ENCODE data around the gene APOBR.
A peak's percentile ranks its signal among the peaks of the same experiment; 100 is the strongest.

Gene APOBR

DNA sequence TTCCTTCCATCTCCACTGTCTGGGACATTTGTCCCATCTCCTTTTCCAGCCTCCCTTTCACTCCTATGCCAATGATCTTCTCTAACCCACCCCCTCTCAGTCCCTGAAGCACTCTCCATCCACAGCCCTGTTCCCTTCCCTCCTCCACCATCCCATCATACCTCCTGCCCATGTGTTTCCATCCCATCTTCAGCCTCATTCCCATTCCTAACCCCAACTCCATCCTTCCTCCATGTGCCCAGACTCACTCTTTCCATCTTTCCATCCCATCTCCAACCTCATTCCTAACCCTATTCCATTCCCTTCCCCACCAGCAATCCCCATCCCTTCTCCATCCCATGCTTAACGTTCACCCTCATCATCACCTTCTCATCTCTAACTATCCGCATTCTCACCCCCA lies 7.8 kb downstream of the APOBR start:
- Histone ChIP-seq H4K20me1 (peaks cover 0 to 33% (median 0%) of the 10 kb centered on the region in 11 experiments; a peak in 3 of 22 replicates), H3K36me3 (peaks cover 0 to 32% (median 0%) of the 10 kb centered on the region in 11 experiments; a peak in 9 of 22 replicates), H3K27ac (no peak overlapping the region), H3K4me2 (no peak overlapping the region), H3K9ac (no peak overlapping the region), H3K27me3 (no peaks in the 10 kb centered on the region), H3K4me1 (peaks cover 32 to 70% (median 52%) of the 10 kb centered on the region in 10 experiments), H3K9me3 (replicated peaks in 1 of 11) (no peaks in the 10 kb centered on the region), H3K4me3 (no peak overlapping the region)
- no peak for TF ChIP-seq Cebpa-rat (IDR thresholded peaks at IDR 0.05)

DNA sequence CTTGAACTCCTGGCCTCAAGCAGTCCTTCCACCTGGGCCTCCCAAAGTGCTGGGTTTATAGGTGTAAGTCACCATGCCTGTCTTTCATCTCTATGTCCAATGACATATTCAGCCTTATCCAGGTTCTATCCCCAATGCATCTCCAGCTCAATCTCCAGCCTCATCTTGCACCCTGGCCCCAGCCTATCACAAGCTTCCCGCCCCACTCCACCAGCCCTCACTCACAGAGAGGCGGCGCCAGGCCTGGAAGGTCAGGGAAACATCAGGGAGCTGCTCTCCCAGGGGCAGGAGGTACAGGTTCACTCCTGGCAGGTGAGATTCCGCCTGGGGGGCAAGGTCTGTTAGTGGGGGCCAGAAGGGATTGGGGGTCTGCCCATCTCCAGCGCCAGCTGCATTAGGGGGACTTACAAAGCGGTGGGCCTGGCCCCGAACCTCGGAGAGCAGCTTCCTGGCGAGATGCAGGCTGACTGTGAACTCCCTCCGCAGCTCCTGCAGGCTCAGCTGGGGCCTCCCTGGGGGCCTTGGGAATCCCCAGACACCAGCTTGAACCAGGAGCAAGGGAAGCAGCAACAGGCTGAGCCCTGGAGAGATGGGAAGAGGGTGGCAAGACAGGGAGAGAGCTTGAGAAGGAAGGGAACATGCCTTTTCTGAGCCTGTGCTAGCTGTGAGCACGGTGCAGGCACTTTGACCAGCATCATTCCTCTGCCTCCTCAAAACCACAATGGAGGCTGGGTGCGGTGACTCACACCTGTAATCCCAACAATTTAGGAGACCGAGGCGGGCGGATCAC lies 9.2 kb downstream of the APOBR start:
- Histone ChIP-seq H3K4me1 (peaks cover 43 to 69% (median 63%) of the 10 kb centered on the region in 10 experiments), H3K9ac (0 out of 22 replicates have a peak overlapping the region, but pooled peaks of 1 of the 11 experiments have one; percentile 13), H3K9me3 (replicated peaks in 1 of 11) (no peaks in the 10 kb centered on the region), H3K36me3 (peaks cover 0 to 18% (median 0%) of the 10 kb centered on the region in 11 experiments; a peak in 9 of 22 replicates), H3K27ac (no peak overlapping the region), H3K4me2 (peak overlapping the region in 6 of 11 experiments; percentile 6 to 16 (median 12); a peak in 2 of 22 replicates), H3K4me3 (no peak overlapping the region), H4K20me1 (peaks cover 0 to 19% (median 0%) of the 10 kb centered on the region in 11 experiments; a peak in 2 of 22 replicates), H3K27me3 (no peaks in the 10 kb centered on the region)
- TF ChIP-seq Cebpa-rat (IDR thresholded peaks at IDR 0.05), result no peak

DNA sequence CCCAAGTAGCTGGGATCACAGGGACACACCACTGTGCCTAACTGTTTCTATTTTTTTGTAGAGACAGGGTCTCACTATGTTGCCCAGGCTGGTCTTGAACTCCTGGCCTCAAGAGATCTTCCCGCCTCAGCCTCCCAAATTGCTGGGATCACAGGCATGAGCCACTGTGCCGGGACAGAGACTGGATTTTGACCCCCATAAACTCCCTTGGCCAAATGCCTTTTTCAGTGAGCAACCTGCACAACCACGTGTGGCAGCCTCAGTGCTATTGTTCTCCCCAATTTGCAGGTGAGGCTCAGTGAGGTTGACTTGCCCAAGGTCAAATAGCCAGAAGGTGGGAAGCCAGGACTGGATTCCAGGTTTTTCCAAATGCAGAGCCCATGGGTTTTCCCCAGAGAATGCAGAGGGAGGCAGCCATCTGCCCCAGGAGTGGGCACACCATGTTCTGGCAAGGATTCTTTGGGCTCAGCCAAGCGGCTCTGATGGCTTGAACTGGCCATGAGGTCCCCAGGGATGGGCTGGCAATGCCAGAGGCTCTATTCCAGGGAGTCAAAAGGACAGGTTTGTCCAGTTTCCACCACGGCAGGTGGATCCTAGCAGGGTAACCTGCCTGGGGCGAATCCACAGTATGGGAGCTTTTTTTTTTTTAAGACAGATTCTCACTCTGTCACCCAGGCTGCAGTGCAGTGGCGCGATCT lies 10.4 kb downstream of the APOBR start:
- no peaks in the 10 kb centered on the region for H3K9me3 ChIP-seq (replicated peaks in 1 of 11)
- H3K27me3 ChIP-seq, result no peaks in the 10 kb centered on the region
- TF ChIP-seq Cebpa-rat (IDR thresholded peaks at IDR 0.05), result no peak
- H4K20me1 ChIP-seq, result peaks cover 0 to 8% (median 0%) of the 10 kb centered on the region in 11 experiments; a peak in 1 of 22 replicates
- no peak overlapping the region for H3K4me3 ChIP-seq
- H3K4me2 ChIP-seq, result peak overlapping the region in 6 of 11 experiments; percentile 17 to 80 (median 46); a peak in 6 of 22 replicates
- H3K36me3 ChIP-seq, result peaks cover 0 to 6% (median 0%) of the 10 kb centered on the region in 11 experiments; a peak in 3 of 22 replicates
- H3K4me1 ChIP-seq, result peaks cover 35 to 58% (median 52%) of the 10 kb centered on the region in 10 experiments
- no peak overlapping the region for H3K27ac ChIP-seq
- no peak overlapping the region for H3K9ac ChIP-seq

DNA sequence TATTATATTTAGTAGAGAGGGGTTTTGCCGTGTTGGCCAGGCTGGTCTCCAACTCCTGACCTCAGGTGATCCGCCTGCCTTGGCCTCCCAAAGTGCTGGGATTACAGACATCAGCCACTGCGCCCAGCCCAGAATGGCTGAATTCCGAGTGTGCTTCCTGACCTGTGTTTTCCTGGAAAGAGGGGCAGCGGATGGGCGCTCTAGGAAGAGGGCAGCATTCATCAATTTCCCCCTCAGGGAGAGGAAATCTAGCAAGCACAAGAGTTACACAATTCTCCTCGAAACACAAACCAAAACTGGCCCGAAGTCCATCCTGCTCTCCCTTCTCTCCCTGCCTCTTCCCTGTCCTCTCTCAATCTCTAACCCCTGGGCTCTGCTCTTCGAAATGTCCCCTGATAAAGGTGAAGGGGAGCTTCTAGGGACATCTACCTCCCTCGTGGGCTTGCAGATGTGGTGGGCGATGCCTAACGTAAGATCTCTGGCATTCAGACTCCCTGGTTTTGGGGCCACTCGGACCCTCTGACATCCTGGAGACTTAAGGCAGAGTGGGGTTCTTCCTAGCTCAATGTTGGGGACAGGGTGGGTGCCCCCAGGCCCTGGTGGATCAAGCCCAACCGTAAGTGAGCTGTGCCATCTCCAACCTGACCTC lies 11.2 kb downstream of the APOBR start:
- Histone ChIP-seq H3K4me3 (no peak overlapping the region), H3K4me1 (peaks cover 28 to 50% (median 44%) of the 10 kb centered on the region in 10 experiments), H3K27ac (no peak overlapping the region)

DNA sequence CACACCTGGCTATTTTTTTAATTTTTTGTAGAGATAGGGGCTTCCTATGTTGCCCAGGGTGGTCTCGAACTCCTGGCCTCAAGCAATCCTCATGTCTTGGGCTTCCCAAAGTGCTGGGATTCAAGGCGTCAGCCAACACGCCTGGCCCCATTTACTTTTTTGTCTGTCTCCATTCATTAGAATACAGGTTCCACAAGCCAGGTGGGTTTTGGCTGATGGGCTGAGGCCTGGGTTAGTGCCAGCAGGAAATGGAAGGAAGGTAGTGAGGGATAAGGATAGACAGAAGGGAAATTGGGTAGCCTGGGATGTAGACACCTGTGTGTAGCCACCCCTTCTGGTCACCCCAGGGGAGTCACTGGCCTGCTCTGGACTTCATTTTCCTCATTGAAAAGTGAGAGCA lies 16.6 kb downstream of the APOBR start:
- Histone ChIP-seq H3K27ac (no peak overlapping the region), H3K4me1 (peaks cover 16 to 44% (median 24%) of the 10 kb centered on the region in 10 experiments), H3K9me3 (replicated peaks in 1 of 11) (no peaks in the 10 kb centered on the region), H3K27me3 (no peaks in the 10 kb centered on the region), H3K9ac (no peak overlapping the region), H3K36me3 (no peaks in the 10 kb centered on the region), H3K4me2 (no peak overlapping the region), H3K4me3 (no peak overlapping the region), H4K20me1 (no peaks in the 10 kb centered on the region)
- no peak for TF ChIP-seq Cebpa-rat (IDR thresholded peaks at IDR 0.05)

More for the DNA sequence above, 11.2 kb downstream of the APOBR start:
- H3K36me3 ChIP-seq, result no peaks in the 10 kb centered on the region
- no peaks in the 10 kb centered on the region for H3K27me3 ChIP-seq
- H3K4me2 ChIP-seq, result peak overlapping the region in 8 of 11 experiments; percentile 17 to 80 (median 48); a peak in 12 of 22 replicates
- no peak for TF ChIP-seq Cebpa-rat (IDR thresholded peaks at IDR 0.05)
- no peaks in the 10 kb centered on the region for H3K9me3 ChIP-seq (replicated peaks in 1 of 11)
- no peak overlapping the region for H3K9ac ChIP-seq
- no peaks in the 10 kb centered on the region for H4K20me1 ChIP-seq

DNA sequence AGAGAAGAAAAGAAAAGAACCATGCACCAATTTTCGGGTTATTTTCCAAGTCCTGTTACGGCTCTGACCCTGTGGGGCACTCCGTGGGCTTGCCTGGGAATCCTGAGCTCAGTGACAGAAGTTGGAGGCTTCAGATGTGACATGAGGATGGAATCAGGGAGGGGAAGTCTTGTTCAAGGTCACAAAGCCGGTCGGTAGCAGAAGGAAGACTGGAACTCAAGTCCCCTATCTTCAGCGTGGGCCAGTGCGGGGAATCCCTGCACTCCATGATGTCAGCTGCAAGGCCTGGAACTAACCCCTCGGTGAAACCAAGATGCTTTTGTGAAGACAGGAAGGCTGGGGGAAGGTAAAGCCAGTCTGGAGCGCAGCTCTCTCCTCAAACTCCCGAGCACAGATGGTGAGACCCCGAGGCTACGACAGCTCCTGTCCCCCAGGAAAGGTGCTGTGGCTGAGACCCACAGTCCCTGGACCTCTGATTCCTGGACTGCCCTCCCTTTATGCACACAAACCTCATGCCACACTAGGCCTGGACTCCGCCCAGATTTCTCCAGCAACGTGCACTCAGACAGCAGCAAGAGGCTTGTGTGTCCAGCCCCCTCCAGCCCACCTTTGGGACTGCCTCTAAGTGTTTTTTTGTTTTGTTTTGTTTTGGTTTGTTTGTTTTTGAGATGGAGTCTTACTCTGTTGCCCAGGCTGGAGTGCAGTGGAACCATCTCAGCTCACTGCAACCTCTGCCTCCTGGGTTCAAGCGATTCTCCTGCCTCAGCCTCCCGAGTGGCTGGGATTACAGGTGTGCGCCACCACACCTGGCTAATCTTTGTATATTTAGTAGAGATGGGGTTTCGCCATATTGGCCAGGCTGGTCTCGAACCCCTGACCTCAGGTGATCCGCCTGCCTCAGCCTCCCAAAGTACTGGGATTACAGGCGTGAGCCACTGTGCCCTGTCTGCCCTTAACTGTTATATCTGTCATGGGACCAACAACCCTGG lies 17.7 kb downstream of the APOBR start:
- Histone ChIP-seq H3K9me3 (replicated peaks in 1 of 11) (no peaks in the 10 kb centered on the region), H4K20me1 (no peaks in the 10 kb centered on the region), H3K27me3 (no peaks in the 10 kb centered on the region), H3K36me3 (no peaks in the 10 kb centered on the region), H3K4me1 (peaks cover 13 to 34% (median 15%) of the 10 kb centered on the region in 10 experiments), H3K9ac (no peak overlapping the region), H3K27ac (0 out of 22 replicates have a peak overlapping the region, but pooled peaks of 1 of the 11 experiments have one; percentile 32), H3K4me2 (no peak overlapping the region), H3K4me3 (no peak overlapping the region)
- TF ChIP-seq Cebpa-rat (IDR thresholded peaks at IDR 0.05), result no peak

DNA sequence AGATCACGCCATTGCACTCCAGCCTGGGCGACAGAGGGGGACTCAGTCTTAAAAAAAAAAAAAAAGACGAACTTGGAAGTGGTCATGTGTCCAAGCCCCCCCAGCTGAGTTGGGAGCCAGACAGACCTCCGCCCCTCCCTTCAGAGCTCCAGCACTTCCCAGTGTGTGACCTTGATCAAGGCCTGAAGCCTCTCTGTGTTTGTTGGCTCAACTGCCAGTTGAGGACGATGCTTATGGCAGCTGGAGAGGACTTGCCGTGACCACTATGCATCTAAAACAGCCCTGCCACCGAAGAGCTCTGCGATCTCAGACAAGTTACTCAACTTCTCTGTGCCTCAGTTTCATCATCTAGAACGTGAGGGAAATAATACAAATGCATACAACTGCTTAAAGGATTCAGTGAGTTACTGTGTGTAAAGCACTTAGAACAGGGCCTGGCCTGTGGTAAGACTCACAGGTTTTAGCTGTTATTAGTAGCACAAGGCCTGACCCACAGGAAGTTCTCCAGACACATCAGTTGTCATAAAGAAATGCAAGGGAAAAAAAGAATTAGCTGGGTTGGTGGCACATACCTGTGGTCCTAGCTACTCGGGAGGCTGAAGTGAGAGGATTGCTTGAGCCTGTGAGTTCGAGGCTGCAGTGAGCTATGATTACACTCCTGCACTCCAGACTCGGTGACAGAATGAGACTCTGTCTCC lies 19.2 kb downstream of the APOBR start:
- Histone ChIP-seq H3K9ac (no peak overlapping the region), H3K4me1 (peaks cover 0 to 18% (median 0%) of the 10 kb centered on the region in 10 experiments; a peak in 5 of 20 replicates), H3K4me3 (no peak overlapping the region), H3K9me3 (replicated peaks in 1 of 11) (no peaks in the 10 kb centered on the region), H3K27ac (peak overlapping the region in 3 of 11 experiments; percentile 10 to 28 (median 27); a peak in 3 of 22 replicates), H3K27me3 (no peaks in the 10 kb centered on the region), H3K4me2 (no peak overlapping the region; a peak in 1 of 22 replicates), H4K20me1 (no peaks in the 10 kb centered on the region), H3K36me3 (no peaks in the 10 kb centered on the region)
- no peak for TF ChIP-seq Cebpa-rat (IDR thresholded peaks at IDR 0.05)

All from BLaER1 treated with 17β-estradiol and CSF1 and Interleukin-3, amounts not matched to agents 10 nM and 100 nM (cell line).